ENCODE results near the gene LMNTD1.
"Not testable (repeated sequence)": the region's sequence is repeated elsewhere in the genome, so short reads cannot be mapped to it uniquely, and the experiment has no call there.

The LMNTD1 gene

DNA sequence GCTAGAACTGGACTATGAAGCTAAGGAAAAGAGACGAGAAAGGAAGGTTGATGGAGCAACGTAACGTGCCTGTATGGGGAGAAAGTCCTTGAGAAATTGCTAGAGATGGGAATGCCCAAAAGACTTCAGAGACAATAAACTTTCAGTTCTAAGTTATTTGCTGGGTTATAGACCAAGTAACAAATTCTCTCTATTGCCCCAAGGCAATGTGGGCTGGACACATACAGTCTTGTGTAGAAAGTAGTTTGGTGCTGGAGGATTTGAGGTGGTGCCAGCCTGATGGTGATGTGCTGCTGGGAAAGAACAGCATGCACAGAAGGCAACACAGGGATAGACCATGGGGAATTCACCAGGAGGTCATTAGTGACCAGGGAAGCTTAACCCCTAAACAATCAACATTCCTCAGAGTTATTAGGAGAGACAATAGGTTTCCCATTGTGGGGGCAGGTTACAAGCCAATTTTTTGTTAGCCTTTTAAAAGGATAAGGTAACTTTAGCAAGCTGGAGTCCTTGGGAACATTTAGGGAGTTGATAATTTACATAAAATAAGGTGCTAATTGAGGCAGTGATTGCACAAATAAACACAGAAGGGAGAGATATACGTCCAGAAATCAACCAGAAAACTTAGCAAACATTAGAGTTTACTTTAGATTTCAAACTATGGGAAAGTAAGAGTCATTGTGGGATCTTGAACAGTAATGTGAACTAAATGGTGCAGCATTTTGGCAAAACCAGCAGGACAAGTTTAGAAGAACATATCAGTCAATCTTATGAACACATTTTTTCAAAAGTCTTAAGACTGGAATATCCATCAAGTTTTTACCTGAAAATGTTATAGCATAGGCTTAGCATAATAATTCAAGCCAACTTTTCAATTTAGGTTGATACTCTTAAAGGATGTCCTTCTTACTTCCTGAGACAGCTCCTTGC, 61.4 kb downstream of the LMNTD1 start:
- DNase-seq (ENCODE audit: low spot score) = no peak

- DNase-seq (ENCODE audit: low spot score) = not testable (repeated sequence)
Measured at GRCh38 chr12:25488956-25489870, 63.9 kb downstream of the LMNTD1 start.

DNA sequence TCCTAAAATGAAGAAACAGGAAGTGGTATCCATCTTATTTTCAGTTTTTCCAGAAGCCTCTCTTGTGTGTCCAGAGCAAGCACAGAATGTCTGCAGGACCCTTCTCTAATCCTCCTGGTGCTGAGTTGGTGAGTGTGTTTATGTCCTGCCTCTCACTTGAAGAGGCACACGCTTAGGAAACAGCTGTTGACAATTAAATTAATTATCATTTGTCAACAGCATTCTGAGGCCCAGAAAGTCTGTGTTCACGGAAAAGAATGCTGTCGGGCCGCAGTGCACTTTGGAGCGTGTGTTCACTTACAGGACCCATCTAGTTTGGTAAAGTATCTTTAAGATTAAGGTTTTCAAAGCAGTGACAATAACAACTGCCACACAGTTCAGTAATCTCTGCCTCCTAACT, 70.5 kb downstream of the LMNTD1 start:
- no peak for DNase-seq (ENCODE audit: low spot score)

- no peak for DNase-seq (ENCODE audit: low spot score)
Measured at GRCh38 chr12:25480145-25480544, 72.9 kb downstream of the LMNTD1 start.

DNA sequence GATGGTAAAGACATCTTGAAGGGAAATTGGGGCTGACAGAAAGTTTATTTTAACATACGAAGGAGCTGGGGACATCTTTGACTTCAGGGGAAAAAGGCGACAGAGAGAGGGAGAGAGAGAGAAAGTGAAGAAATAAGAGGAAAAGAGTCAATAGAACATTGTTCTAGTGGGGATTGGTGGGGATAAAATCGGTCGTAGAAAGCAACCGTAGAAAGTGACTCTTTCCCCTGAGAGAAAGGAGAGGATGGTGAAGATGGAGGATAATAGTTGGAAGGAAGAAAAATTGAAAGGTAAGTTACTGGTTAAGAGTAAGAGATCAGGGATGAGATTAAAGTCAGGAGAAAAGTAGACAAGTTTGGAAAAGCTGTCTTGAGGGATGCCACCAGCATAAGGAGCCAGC, 75.9 kb downstream of the LMNTD1 start:
- no peak for DNase-seq (ENCODE audit: low spot score)

DNA sequence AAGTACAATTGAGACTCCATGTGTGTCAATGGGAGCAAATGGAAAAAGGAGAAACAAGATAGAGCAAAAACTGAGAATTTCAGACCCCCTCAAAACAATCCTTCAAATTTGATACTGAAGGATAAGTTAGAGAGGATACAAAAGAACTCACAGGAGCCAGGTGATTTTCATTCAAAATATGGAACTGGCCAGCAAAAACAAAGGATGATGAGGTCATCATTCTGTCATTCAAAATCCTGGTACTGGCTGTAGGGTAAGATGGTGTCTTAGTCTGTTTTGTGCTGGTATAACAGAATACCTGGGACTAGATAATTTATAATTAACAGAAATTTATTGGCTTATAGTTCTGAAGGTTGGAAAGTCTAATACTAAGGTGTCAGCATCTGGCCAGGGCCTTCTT, 80.6 kb downstream of the LMNTD1 start:
- no peak for DNase-seq (ENCODE audit: low spot score)

DNA sequence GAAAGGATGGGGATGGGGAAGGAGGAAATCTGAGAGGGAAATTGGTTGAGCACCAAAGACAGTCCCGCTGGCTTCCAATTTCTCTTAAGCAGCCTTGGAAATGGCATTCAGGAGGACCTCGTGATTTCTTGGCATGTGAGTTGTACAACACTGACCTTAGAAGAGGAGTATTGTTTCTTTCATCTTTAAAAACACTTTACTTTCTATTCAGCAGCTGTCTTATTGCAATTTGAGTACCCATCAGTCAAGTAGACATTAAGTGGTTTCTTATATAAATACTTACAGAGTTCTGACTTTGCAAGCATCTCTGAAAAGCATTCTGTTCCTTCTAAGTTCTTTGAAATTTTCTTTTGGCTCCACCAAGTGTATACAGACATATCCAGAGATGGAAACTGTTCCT, 83.2 kb downstream of the LMNTD1 start:
- DNase-seq (ENCODE audit: low spot score) = no peak

DNA sequence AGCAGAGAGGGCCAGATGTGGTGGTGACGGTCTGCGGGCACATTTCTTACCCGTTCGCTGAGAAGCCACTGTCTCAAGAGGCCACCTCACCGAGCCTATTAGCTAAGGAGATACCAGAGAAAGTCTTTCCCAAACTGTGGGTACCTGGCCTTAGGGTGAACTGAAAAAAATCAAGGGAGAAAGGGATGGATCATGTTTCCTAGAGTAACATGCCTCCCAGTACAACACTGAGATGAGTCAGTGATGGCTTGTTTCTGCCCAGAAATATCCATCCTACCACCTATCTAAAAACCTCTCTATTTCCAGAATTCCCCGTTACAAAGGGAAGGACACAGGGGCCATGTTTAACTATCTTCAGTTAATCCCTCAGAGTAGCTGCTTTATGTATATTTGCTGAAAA, 83.7 kb downstream of the LMNTD1 start:
- no peak for DNase-seq (ENCODE audit: low spot score)

DNA sequence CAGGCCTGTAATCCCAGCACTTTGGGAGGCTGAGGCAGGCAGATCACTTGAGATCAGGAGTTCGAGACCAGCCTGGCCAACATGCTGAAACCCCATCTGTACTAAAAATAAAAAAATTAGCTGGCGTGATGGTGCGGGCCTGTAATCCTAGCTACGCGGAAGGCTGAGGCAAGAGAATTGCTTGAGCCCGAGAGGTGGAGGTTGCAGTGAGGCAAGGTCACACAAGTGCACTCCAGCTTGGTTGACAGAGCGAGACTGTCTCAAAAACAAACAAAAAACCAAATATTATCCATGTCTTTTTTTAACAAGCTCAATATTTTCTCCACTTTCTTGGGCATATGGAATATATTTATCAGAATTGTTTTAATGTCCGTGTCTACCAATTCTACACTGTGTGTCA, 89.6 kb downstream of the LMNTD1 start:
- DNase-seq (ENCODE audit: low spot score) = no peak

DNA sequence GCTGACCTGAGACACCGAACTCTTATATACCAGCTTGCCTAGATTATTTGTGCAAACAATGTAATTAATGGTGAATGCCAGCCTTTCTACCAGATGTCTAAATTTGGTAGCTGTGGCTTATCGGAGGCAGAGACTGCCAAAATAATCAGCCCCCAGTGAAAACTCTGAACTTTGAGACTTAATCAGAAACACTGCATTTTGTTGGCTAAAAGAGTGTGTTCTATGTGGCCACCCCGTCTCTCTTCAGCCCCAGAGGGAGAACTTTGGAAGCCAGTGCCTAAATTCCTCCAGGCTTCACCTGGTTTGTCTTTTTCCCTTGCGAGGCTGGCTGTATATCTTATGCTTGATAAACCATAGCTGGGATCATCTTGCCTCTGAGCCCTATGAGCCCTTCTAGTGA, 90.1 kb downstream of the LMNTD1 start:
- no peak for DNase-seq (ENCODE audit: low spot score)

- DNase-seq (ENCODE audit: low spot score) = peak; percentile 33
Measured at GRCh38 chr12:25459541-25459951, 93.5 kb downstream of the LMNTD1 start.

DNA sequence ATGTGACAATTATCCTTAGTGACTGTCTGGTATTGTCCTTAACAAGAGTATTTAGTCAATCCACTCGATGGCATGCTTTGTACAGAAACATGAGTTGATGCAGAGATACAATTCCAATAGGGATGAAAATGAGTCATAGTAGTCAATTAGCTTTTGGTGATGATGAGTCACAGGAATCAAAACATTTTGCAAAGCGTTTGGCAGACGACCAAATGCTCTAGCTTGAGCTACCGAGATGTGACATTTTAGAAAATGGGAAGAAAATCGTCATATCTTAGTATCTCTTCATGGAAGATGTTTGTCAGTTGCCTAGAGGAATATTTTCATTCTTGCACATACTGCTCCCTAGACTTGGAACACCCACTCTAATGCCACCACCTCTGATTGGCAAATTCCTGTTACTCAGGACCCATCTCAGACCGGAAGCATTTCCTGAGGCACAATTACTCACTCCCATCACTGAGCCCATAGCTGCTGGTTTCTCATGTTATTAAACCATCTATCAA, 95.0 kb downstream of the LMNTD1 start:
- DNase-seq (ENCODE audit: low spot score) = peak; percentile 88

GRCh38 chr12:25456474-25456873, 96.6 kb downstream of the LMNTD1 start:
- DNase-seq (ENCODE audit: low spot score) = no peak

- no peak for DNase-seq (ENCODE audit: low spot score)
Measured at GRCh38 chr12:25455696-25456095, 97.4 kb downstream of the LMNTD1 start.

DNA sequence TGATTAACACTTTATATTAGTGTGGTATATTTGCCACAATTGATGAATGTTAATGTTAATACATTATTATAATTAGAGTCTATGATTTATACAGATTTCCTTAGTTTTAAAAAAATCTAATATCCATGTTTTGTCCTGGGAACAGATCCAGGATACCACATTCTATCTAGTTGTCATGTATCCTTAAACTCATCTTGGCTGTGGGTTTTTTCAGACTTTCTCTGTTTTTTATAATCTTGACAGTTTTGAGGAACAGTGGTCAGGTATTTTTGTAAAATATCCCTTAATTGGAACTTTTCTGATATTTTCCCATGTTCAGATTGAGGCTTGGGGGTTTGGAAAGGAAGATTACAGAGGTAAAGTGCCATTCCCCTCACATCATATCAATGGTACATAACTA, 104.1 kb downstream of the LMNTD1 start:
- no peak for DNase-seq (ENCODE audit: low spot score)

GRCh38 chr12:25447046-25447445, 106.0 kb downstream of the LMNTD1 start:
- no peak for DNase-seq (ENCODE audit: low spot score)

- no peak for DNase-seq (ENCODE audit: low spot score)
Measured at GRCh38 chr12:25438638-25439037, 114.4 kb downstream of the LMNTD1 start.

DNA sequence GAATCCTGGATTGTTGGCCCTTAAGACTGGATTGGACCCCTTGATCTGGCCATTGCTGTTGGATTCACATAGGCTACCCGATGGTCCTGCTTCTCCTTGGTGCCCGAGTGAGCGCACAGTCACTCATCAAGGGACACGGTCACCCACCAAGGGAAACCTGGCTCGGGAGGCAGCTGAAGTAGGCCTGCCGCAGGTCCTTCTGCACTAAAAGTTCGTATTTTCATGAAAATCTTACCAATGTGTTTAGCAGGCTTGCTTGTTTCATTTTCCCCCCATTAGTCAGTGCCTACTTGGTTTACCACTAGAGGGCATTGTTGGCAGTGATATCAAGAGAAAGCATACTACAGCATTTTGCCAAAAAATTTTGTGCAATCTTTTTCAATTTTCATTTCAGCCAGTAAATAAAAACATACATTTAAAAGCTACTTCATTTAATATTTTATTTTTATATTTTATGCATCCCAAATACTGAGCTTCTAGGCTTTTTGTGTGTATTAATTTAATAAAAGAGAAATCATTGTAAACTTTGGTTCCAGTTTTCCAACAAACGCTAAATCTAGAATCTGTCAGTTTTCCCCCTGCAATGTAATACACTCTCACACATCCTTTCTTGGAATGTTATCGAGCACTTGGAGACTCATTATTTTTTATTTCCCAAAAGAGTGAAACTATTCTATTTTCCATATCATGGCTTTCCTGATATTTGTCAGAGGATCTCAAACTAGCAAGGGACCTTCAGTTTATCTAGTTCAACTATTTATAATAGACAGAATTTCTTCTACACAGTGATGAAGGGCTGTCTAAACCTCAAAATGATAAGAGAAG, 116.7 kb downstream of the LMNTD1 start:
- DNase-seq (ENCODE audit: low spot score) = peak; percentile 73

GRCh38 chr12:25435431-25435830, 117.7 kb downstream of the LMNTD1 start:
- DNase-seq (ENCODE audit: low spot score) = no peak

- DNase-seq (ENCODE audit: low spot score) = no peak
Measured at GRCh38 chr12:25434515-25434914, 118.6 kb downstream of the LMNTD1 start.

DNA sequence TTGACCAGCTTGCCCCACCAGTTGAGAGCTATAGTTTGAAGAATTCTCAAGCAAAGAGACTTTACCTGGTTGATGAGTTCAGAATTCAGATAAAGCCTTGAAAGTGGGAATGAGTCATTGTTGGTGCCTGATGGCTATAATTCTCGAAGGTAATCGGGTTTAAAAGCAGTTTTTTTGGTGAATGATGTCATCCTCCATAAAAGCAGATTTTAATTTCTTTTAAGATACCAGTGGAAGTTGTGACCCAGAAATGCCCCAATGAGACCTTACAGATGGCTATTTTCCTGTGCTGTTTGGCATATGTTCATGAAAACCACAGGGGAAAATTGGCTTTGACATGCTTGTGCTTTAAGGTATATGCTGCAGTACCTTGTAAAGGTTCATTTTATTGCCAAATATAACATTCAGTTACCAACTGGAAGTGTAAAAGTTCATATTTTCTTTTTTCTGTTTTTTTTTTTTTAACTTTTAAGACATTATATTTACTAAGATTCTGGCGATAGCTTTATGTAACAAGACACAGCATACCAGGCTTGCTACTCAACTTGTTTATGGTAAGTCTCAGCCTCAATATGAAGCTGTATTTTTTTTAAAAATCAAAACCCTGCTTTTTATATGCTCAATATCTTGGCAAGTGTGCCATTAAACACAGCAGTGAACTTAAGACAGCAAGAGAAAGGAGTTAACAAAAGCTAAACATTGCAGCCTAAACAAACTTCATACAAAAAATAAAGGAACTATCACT, 119.3 kb downstream of the LMNTD1 start:
- no peak for DNase-seq (ENCODE audit: low spot score)
